GM12892 (cell line): ENCODE measurements around the gene SPPL2C.

Experiments
- POLR2A ChIP-seq: IDR thresholded peaks from 2 replicates; pipeline ENCODE4 v1.6.1; 2011; ENCODE audit warnings: low read depth, low read length, control low read depth
- POLR2AphosphoS5 ChIP-seq: IDR thresholded peaks from 2 replicates; pipeline ENCODE4 v1.6.1; 2011; ENCODE audit warnings: low read depth, low read length, control low read depth

- TF ChIP-seq POLR2A (no peak), POLR2AphosphoS5 (no peak)
Measured at GRCh38 chr17:45837603-45838002, 7.1 kb upstream of the SPPL2C start.
